IMR-90 (cell line): ENCODE results near the gene C14orf39. TPM values are rescaled to one million over a fixed set of nuclear protein-coding genes. Genes with fewer than 3 reads are reported as not detected.

ENCODE experiments used
- ATAC-seq: fragments of 200-7000 bp; cut with Tn5 transposase; 2 replicates; pipeline ENCODE4 v1.9.1; 2020; ENCODE audit warnings: low read depth, mild to moderate bottlenecking, moderate library complexity
- BruUV-seq: library from RNA; stranded (reverse); fragments of 400-500 nt; replicated peaks from 2 replicates; lab custom pipeline; 2021; lab: Mats Ljungman, UMichigan
- CTCF ChIA-PET: fragments of 300-600 bp; formaldehyde crosslinking; extraction: SDS; loops from one replicate; lab custom pipeline; 2021; ENCODE audit warnings: antibody characterized with exemption; lab: Yijun Ruan, JAX
- POLR2A ChIA-PET: fragments of 300-600 bp; sonication (Branson Sonifier 250); formaldehyde crosslinking; loops from one replicate; lab custom pipeline; 2022; ENCODE audit warnings: antibody characterized with exemption; ENCODE audit not compliant: unreplicated experiment; lab: Charles Lee
- DNase-seq: peaks from one replicate; pipeline ENCODE4 v3.0.0; 2013
- H2AFZ ChIP-seq: replicated peaks from 2 replicates; pipeline ENCODE3; 2013; ENCODE audit warnings: low read length, mild to moderate bottlenecking; ENCODE audit not compliant: poor library complexity
- H2AK5ac ChIP-seq: 2 replicates; pipeline ENCODE4 v1.6.1; 2013; ENCODE audit warnings: low read depth, low read length, inconsistent platforms
- H2AK9ac ChIP-seq: replicated peaks from 2 replicates; pipeline ENCODE3; 2013; ENCODE audit warnings: mild to moderate bottlenecking, low read depth, low read length, moderate library complexity; ENCODE audit not compliant: poor library complexity
- H2BK120ac ChIP-seq: 2 replicates; pipeline ENCODE4 v1.6.1; 2013; ENCODE audit warnings: low read depth, low read length, inconsistent platforms
- H2BK15ac ChIP-seq: 3 replicates; pipeline ENCODE4 v1.6.1; 2013; ENCODE audit warnings: low read depth, low read length, inconsistent platforms
- H2BK20ac ChIP-seq: 2 replicates; pipeline ENCODE4 v1.6.1; 2013; ENCODE audit warnings: low read depth, mild to moderate bottlenecking, inconsistent platforms, low read length, moderate library complexity
- H2BK5ac ChIP-seq: 2 replicates; pipeline ENCODE4 v1.6.1; 2013; ENCODE audit warnings: mild to moderate bottlenecking, low read depth, low read length, inconsistent platforms; ENCODE audit not compliant: poor library complexity, severe bottlenecking
- H3K14ac ChIP-seq: replicated peaks from 2 replicates; pipeline ENCODE4 v1.6.1; 2013; ENCODE audit warnings: low read depth, low read length, inconsistent platforms
- H3K18ac ChIP-seq: 2 replicates; pipeline ENCODE4 v1.6.1; 2013; ENCODE audit warnings: low read depth, low read length, control low read depth
- H3K23ac ChIP-seq: 2 replicates; pipeline ENCODE4 v1.6.1; 2013; ENCODE audit warnings: low read depth, low read length, inconsistent platforms
- H3K27ac ChIP-seq: 2 replicates; pipeline ENCODE4 v1.5.1; 2013; ENCODE audit warnings: mild to moderate bottlenecking, control low read depth, low read length; ENCODE audit not compliant: insufficient read depth
- H3K27me3 ChIP-seq: 2 replicates; pipeline ENCODE4 v1.6.1; 2013; ENCODE audit warnings: low read length; ENCODE audit not compliant: control insufficient read depth, insufficient read depth
- H3K36me3 ChIP-seq: 2 replicates; pipeline ENCODE4 v1.6.1; 2013; ENCODE audit warnings: low read length, mixed read lengths; ENCODE audit not compliant: control insufficient read depth, insufficient read depth
- H3K4ac ChIP-seq: 2 replicates; pipeline ENCODE4 v1.6.1; 2013; ENCODE audit warnings: low read depth, low read length, inconsistent platforms
- H3K4me1 ChIP-seq: 2 replicates; pipeline ENCODE4 v1.6.1; 2013; ENCODE audit warnings: low read length, mixed read lengths; ENCODE audit not compliant: control insufficient read depth, insufficient read depth
- H3K4me2 ChIP-seq: 2 replicates; pipeline ENCODE4 v1.6.1; 2013; ENCODE audit warnings: low read depth, mild to moderate bottlenecking, control low read depth, low read length, moderate library complexity
- H3K4me3 ChIP-seq: 2 replicates; pipeline ENCODE4 v1.5.1; 2013; ENCODE audit warnings: low read depth, mild to moderate bottlenecking, control low read depth, low read length, moderate library complexity; ENCODE audit not compliant: insufficient read depth
- H3K56ac ChIP-seq: 2 replicates; pipeline ENCODE4 v1.6.1; 2013; ENCODE audit warnings: low read length, inconsistent platforms; ENCODE audit not compliant: insufficient read depth; ENCODE audit errors: extremely low read depth
- H3K79me1 ChIP-seq, 2 experiments: 2 replicates each; pipeline ENCODE4 v1.6.1; 2013; ENCODE audit warnings: low read length in 2 of 2, inconsistent platforms in 1 of 2, low read depth in 1 of 2
- H3K9ac ChIP-seq: 2 replicates; pipeline ENCODE4 v1.6.1; 2013; ENCODE audit warnings: low read depth, low read length, control low read depth
- H3K9me1 ChIP-seq: 2 replicates; pipeline ENCODE4 v1.6.1; 2013; ENCODE audit warnings: low read length, inconsistent platforms; ENCODE audit not compliant: insufficient read depth
- H3K9me3 ChIP-seq: 2 replicates; pipeline ENCODE4 v1.6.1; 2013; ENCODE audit warnings: low read length; ENCODE audit not compliant: control insufficient read depth, insufficient read depth
- H4K20me1 ChIP-seq: 2 replicates; pipeline ENCODE4 v1.6.1; 2013; ENCODE audit warnings: low read length, inconsistent platforms; ENCODE audit not compliant: insufficient read depth
- H4K5ac ChIP-seq: 2 replicates; pipeline ENCODE4 v1.6.1; 2013; ENCODE audit warnings: mild to moderate bottlenecking, low read depth, low read length, control low read depth
- H4K8ac ChIP-seq, 2 experiments: 2 replicates each; pipeline ENCODE4 v1.6.1; 2013; ENCODE audit warnings: low read depth in 2 of 2, low read length in 2 of 2, control low read depth in 1 of 2, inconsistent platforms in 1 of 2
- H4K91ac ChIP-seq: 2 replicates; pipeline ENCODE4 v1.6.1; 2013; ENCODE audit warnings: low read depth, low read length, inconsistent platforms; ENCODE audit not compliant: insufficient read depth
- CEBPB ChIP-seq: IDR thresholded peaks from 2 replicates; pipeline ENCODE4 v1.6.1; 2012; ENCODE audit warnings: low read depth, low read length, improper control_type of control experiment
- CHD1 ChIP-seq: IDR thresholded peaks from 2 replicates; pipeline ENCODE4 v1.6.1; 2012; ENCODE audit warnings: low read depth, low read length, improper control_type of control experiment
- ELK1 ChIP-seq: fragments of 150-350 bp; IDR thresholded peaks from 2 replicates; pipeline ENCODE4 v1.6.1; 2016; ENCODE audit warnings: low read depth, mild to moderate bottlenecking, low read length, moderate library complexity, borderline replicate concordance
- MAFK ChIP-seq: IDR thresholded peaks from 2 replicates; pipeline ENCODE4 v1.6.1; 2012; ENCODE audit warnings: low read depth, low read length, improper control_type of control experiment
- MAZ ChIP-seq: IDR thresholded peaks from 2 replicates; pipeline ENCODE4 v1.6.1; 2012; ENCODE audit warnings: low read depth, mild to moderate bottlenecking, low read length, improper control_type of control experiment, moderate library complexity, borderline replicate concordance
- MXI1 ChIP-seq: IDR thresholded peaks from 2 replicates; pipeline ENCODE4 v1.6.1; 2012; ENCODE audit warnings: low read depth, mild to moderate bottlenecking, low read length, moderate library complexity, borderline replicate concordance
- NFE2L2 ChIP-seq: fragments of 150-350 bp; IDR thresholded peaks from 2 replicates; pipeline ENCODE4 v1.6.1; 2016; ENCODE audit warnings: low read depth, mild to moderate bottlenecking, low read length
- POLR2A ChIP-seq: IDR thresholded peaks from 2 replicates; pipeline ENCODE4 v1.6.1; 2012; ENCODE audit warnings: mild to moderate bottlenecking, low read depth, low read length
- RAD21 ChIP-seq: IDR thresholded peaks from 2 replicates; pipeline ENCODE4 v1.6.1; 2012; ENCODE audit warnings: low read length, improper control_type of control experiment
- RCOR1 ChIP-seq: IDR thresholded peaks from 2 replicates; pipeline ENCODE4 v1.6.1; 2012; ENCODE audit warnings: mild to moderate bottlenecking, low read length, improper control_type of control experiment; ENCODE audit not compliant: insufficient replicate concordance
- RFX5 ChIP-seq: IDR thresholded peaks from 2 replicates; pipeline ENCODE4 v1.8.0; 2012; ENCODE audit warnings: low read depth, mild to moderate bottlenecking, low read length, moderate library complexity
- SMC3 ChIP-seq: fragments of 150-350 bp; IDR thresholded peaks from 2 replicates; pipeline ENCODE4 v1.6.1; 2016; ENCODE audit warnings: low read depth, mild to moderate bottlenecking, antibody characterized with exemption, low read length, moderate library complexity
- WGBS, 2 experiments: methylation state at CpG; one replicate each; pipeline versions ENCODE4 v1.1.5 to v1.1.7; 2013; ENCODE audit warnings: missing lambda C conversion rate in 2 of 2; ENCODE audit not compliant: insufficient read length in 1 of 2; ENCODE audit errors: extremely low coverage in 2 of 2; 5-methylcytosine and 5-hydroxymethylcytosine counted together
- dilution Hi-C: fragments of 300-500 bp; cut with HindIII; formaldehyde crosslinking; loops from one replicate; pipeline ENCODE4 v1.14.3; 2018; ENCODE audit warnings: low sequenced_read_pairs; ENCODE audit not compliant: unreplicated experiment
- in situ Hi-C: fragments of 300-500 bp; cut with MboI; formaldehyde crosslinking; loops from 3 replicates; pipeline ENCODE4 v1.14.3; 2019; ENCODE audit warnings: low sequenced_read_pairs, inconsistent platforms, mixed read lengths
- intact Hi-C: fragments of 100-400 bp; cut with micrococcal nuclease; formaldehyde crosslinking; loops from 2 replicates; pipeline ENCODE4 v1.10.0; 2022
- polyA plus RNA-seq, 3 experiments: library from polyadenylated mRNA; depleted of rRNA; stranded (reverse); fragments of >200 nt; gene quantifications; 2 replicates each; pipeline ENCODE4 v1.2.3, GENCODE V29; 2012; ENCODE audit warnings: low replicate concordance in 1 of 3
- total RNA-seq: library from RNA; depleted of rRNA; stranded (reverse); fragments of >200 nt; gene quantifications from 2 replicates; pipeline ENCODE4 v1.2.3, GENCODE V29; 2012

C14orf39 gene
- total and polyA plus RNA-seq, 2 of the 4 experiments (the other 2 are of a cell fraction), result 0.36 to 0.38 TPM

- Histone ChIP-seq H4K5ac (no peak overlapping the region), H3K56ac (no peak overlapping the region), H2AFZ (no peak overlapping the region), H4K91ac (no peak overlapping the region), H2AK9ac (no peak overlapping the region), H3K23ac (no peak overlapping the region), H3K4ac (no peak overlapping the region), H3K14ac (no peak overlapping the region), H2AK5ac (no peak overlapping the region), H2BK15ac (no peak overlapping the region), H3K4me1 (peaks cover 2% of the 10 kb centered on the region; the same call in 1 of the 2 replicates), H4K20me1 (no peaks in the 10 kb centered on the region), H3K4me2 (no peak overlapping the region), H2BK20ac (no peak overlapping the region), H3K9me3 (peaks cover 24% of the 10 kb centered on the region), H3K36me3 (no peaks in the 10 kb centered on the region), H3K9ac (no peak overlapping the region), H3K27ac (no peak overlapping the region), H3K18ac (no peak overlapping the region), H3K79me1 (no peaks in the 10 kb centered on the region), H3K27me3 (peaks cover 93% of the 10 kb centered on the region), H4K8ac (no peak overlapping the region), H2BK5ac (no peak overlapping the region), H3K9me1 (no peaks in the 10 kb centered on the region), H3K4me3 (no peak overlapping the region), H2BK120ac (no peak overlapping the region)
- CTCF ChIA-PET, result no interaction called here
- DNase-seq (no peak), ATAC-seq (no peak)
- TF ChIP-seq POLR2A (no peak), ELK1 (no peak), MXI1 (no peak), RAD21 (no peak), RFX5 (no peak), NFE2L2 (no peak), RCOR1 (no peak), MAZ (no peak), CEBPB (no peak), CHD1 (no peak), MAFK (no peak), SMC3 (no peak)
- POLR2A ChIA-PET, result no interaction called here
- no TSS peak for BruUV-seq
- dilution Hi-C loops, result no loop called here
- intact Hi-C loops, result no loop called here
- in situ Hi-C loops, result no loop called here
- no CpG with 5 or more reads among the region's 2 CpGs for WGBS, 2 experiments
These were observed 26.3 kb upstream of the C14orf39 start for GRCh38 chr14:60512126-60512525.
